HepG2 (cell line): ENCODE measurements around the gene ZNF764. TPM values are rescaled to one million over a fixed set of nuclear protein-coding genes. Genes with fewer than 3 reads are reported as not detected.

Experiments used
- CC2D1A ChIP-seq: sonication (generic); formaldehyde crosslinking; IDR thresholded peaks from 2 replicates; pipeline ENCODE4 v1.8.1; 2023; ENCODE audit warnings: mild to moderate bottlenecking, missing genetic modification reagents
- GZF1 ChIP-seq: sonication (generic); formaldehyde crosslinking; IDR thresholded peaks from 2 replicates; pipeline ENCODE4 v1.5.1; 2020; ENCODE audit warnings: mild to moderate bottlenecking, missing genetic modification reagents
- HMG20A ChIP-seq: IDR thresholded peaks from 2 replicates; pipeline ENCODE4 v1.6.1; 2016; ENCODE audit warnings: borderline replicate concordance
- MIER3 ChIP-seq: IDR thresholded peaks from 2 replicates; pipeline ENCODE4 v1.6.1; 2016; ENCODE audit warnings: missing compliant biosample characterization, borderline replicate concordance
- MTA3 ChIP-seq: sonication (generic); formaldehyde crosslinking; IDR thresholded peaks from 2 replicates; pipeline ENCODE4 v1.4.0; 2020; ENCODE audit warnings: missing genetic modification reagents
- NFIB ChIP-seq: sonication (generic); formaldehyde crosslinking; IDR thresholded peaks from 2 replicates; pipeline ENCODE4 v1.9.0; 2021; ENCODE audit warnings: missing genetic modification reagents, mild to moderate bottlenecking, borderline replicate concordance
- RNF2 ChIP-seq: fragments of 450-650 bp; conservative IDR thresholded peaks from 2 replicates; pipeline ENCODE4 v1.6.1; 2016; ENCODE audit warnings: low read depth
- SALL2 ChIP-seq: sonication (generic); formaldehyde crosslinking; IDR thresholded peaks from 2 replicates; pipeline ENCODE4 v1.8.1; 2023; ENCODE audit warnings: mild to moderate bottlenecking, missing genetic modification reagents, inconsistent platforms
- SP140L ChIP-seq: sonication (generic); formaldehyde crosslinking; IDR thresholded peaks from 2 replicates; pipeline ENCODE4 v1.4.0; 2020; ENCODE audit warnings: missing genetic modification reagents, borderline replicate concordance
- SP2 ChIP-seq: sonication (generic); formaldehyde crosslinking; IDR thresholded peaks from 2 replicates; pipeline ENCODE4 v1.5.1; 2020; ENCODE audit warnings: mild to moderate bottlenecking, missing genetic modification reagents
- ZFX ChIP-seq: sonication (generic); formaldehyde crosslinking; IDR thresholded peaks from 2 replicates; pipeline ENCODE4 v1.4.0; 2020; ENCODE audit warnings: mild to moderate bottlenecking, low read depth, missing genetic modification reagents, moderate library complexity
- ZFYVE20 ChIP-seq: sonication (generic); formaldehyde crosslinking; IDR thresholded peaks from 2 replicates; pipeline ENCODE4 v1.8.0; 2023; ENCODE audit warnings: low read depth, mild to moderate bottlenecking, moderate library complexity, missing genetic modification reagents, borderline replicate concordance
- ZNF256 ChIP-seq: sonication (generic); formaldehyde crosslinking; conservative IDR thresholded peaks from 2 replicates; pipeline ENCODE4 v1.4.0; 2020; ENCODE audit warnings: missing genetic modification reagents
- ZNF460 ChIP-seq: sonication (generic); formaldehyde crosslinking; IDR thresholded peaks from 2 replicates; pipeline ENCODE4 v1.5.1; 2020; ENCODE audit warnings: missing genetic modification reagents, mild to moderate bottlenecking, borderline replicate concordance
- ZNF672 ChIP-seq: sonication (generic); formaldehyde crosslinking; IDR thresholded peaks from 2 replicates; pipeline ENCODE4 v1.8.1; 2022; ENCODE audit warnings: missing genetic modification reagents
- ZNF766 ChIP-seq: sonication (generic); formaldehyde crosslinking; IDR thresholded peaks from 2 replicates; pipeline ENCODE4 v1.5.0; 2020; ENCODE audit warnings: missing genetic modification reagents, borderline replicate concordance
- ZNF841 ChIP-seq: sonication (generic); formaldehyde crosslinking; IDR thresholded peaks from 2 replicates; pipeline ENCODE4 v1.8.1; 2023; ENCODE audit warnings: missing genetic modification reagents, borderline replicate concordance
- polyA plus RNA-seq, 8 experiments: library from polyadenylated mRNA; depleted of rRNA in 3 of 8; stranded (reverse) in 7 of 8; unstranded in 1 of 8; fragments of >200 nt; fragmentation: Illumina TruSeq in 4 of 8; extraction: Trizol in 4 of 8; gene quantifications; 2 replicates each; pipeline versions ENCODE4 v1.2.1 to v1.2.3, GENCODE V29; 2011 to 2016; ENCODE audit warnings: low read depth in 4 of 8, missing spikeins in 1 of 8, mixed read lengths in 1 of 8; ENCODE audit not compliant: insufficient read depth in 1 of 8
- total RNA-seq, 5 experiments: library from RNA; depleted of rRNA; stranded (reverse); fragments of >200 nt; fragmentation: Illumina TruSeq; extraction: Trizol; gene quantifications; 2 replicates each; pipeline ENCODE4 v1.2.3, GENCODE V29; 2016; ENCODE audit warnings: low read depth in 1 of 5
- TF ChIP-seq, protein P1 (sequence below): IDR thresholded peaks from 2 replicates; pipeline ENCODE4 v1.6.1; 2016; ENCODE audit warnings: missing compliant biosample characterization, missing genetic modification reagents, borderline replicate concordance
- TF ChIP-seq, protein P2 (sequence below): sonication (generic); formaldehyde crosslinking; IDR thresholded peaks from 2 replicates; pipeline ENCODE4 v1.4.0; 2020; ENCODE audit warnings: mild to moderate bottlenecking, missing genetic modification reagents
- TF ChIP-seq, protein P3 (sequence below): sonication (generic); formaldehyde crosslinking; conservative IDR thresholded peaks from 2 replicates; pipeline ENCODE4 v1.4.0; 2020; ENCODE audit warnings: missing genetic modification reagents
- TF ChIP-seq, protein P4 (sequence below): sonication (generic); formaldehyde crosslinking; IDR thresholded peaks from 2 replicates; pipeline ENCODE4 v1.4.0; 2020; ENCODE audit warnings: missing genetic modification reagents, borderline replicate concordance

ZNF764 gene
- total and polyA plus RNA-seq, 2 of the 13 experiments (the other 11 are each of a cell fraction or from before 2014, with no cell fraction given): 4.1 to 9.1 TPM

DNA sequence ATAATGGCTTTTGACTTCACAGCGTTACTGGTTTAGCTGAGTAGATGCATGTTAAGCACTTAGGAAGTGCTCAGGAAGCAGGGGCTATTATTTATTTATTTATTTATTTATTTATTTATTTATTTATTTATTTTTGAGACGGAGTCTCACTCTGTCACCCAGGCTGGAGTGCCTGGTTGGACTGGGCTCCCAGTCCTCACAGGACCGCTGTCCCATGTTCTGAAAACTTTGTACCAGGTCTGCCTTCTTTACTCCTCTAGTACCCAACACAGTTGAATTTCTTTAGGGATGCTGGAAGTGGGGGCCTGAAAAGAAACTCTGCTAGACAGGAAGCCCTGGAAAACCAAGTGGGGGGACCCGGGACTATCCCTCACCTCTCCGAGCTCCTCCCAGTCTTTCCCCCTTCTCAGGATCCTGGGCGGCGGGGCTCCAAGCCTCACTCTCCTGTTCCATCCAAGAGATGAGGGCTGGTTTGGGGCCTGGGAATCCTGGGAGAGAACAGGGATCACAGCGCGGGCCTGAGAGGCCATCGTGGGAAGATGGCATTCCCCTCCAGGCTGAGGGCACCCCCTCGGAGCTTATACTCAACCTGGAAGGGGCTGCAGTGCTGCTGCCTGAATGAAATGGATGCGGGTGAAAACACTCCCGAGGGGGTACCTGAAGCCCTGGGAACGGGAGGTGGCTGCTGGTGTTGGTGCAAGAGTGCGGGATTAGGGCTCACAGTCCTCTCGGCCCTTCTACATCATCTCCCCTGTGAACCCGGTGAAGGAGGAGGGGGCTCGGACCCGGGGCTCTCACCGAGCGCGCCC, 12.7 kb upstream of the ZNF764 start (continued):
- TF ChIP-seq, protein P1, sequence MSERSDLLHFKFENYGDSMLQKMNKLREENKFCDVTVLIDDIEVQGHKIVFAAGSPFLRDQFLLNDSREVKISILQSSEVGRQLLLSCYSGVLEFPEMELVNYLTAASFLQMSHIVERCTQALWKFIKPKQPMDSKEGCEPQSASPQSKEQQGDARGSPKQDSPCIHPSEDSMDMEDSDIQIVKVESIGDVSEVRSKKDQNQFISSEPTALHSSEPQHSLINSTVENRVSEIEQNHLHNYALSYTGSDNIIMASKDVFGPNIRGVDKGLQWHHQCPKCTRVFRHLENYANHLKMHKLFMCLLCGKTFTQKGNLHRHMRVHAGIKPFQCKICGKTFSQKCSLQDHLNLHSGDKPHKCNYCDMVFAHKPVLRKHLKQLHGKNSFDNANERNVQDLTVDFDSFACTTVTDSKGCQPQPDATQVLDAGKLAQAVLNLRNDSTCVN (CRISPR knock-in tag): peak; percentile 32; the same call in 1 of the 2 replicates
- no peak; the same call in 1 of the 2 replicates for TF ChIP-seq MIER3
- no peak for TF ChIP-seq NFIB (CRISPR knock-in tag)
- no peak for TF ChIP-seq MTA3 (CRISPR knock-in tag)
- TF ChIP-seq ZFX (CRISPR knock-in tag): no peak; the same call in 1 of the 2 replicates
- TF ChIP-seq, protein P2, sequence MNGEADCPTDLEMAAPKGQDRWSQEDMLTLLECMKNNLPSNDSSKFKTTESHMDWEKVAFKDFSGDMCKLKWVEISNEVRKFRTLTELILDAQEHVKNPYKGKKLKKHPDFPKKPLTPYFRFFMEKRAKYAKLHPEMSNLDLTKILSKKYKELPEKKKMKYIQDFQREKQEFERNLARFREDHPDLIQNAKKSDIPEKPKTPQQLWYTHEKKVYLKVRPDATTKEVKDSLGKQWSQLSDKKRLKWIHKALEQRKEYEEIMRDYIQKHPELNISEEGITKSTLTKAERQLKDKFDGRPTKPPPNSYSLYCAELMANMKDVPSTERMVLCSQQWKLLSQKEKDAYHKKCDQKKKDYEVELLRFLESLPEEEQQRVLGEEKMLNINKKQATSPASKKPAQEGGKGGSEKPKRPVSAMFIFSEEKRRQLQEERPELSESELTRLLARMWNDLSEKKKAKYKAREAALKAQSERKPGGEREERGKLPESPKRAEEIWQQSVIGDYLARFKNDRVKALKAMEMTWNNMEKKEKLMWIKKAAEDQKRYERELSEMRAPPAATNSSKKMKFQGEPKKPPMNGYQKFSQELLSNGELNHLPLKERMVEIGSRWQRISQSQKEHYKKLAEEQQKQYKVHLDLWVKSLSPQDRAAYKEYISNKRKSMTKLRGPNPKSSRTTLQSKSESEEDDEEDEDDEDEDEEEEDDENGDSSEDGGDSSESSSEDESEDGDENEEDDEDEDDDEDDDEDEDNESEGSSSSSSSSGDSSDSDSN: no peak; the same call in 1 of the 2 replicates
- TF ChIP-seq SP2 (CRISPR knock-in tag): no peak
- no peak for TF ChIP-seq ZNF460
- no peak for TF ChIP-seq GZF1
- no peak for TF ChIP-seq HMG20A (CRISPR knock-in tag)
- no peak for TF ChIP-seq ZFYVE20 (CRISPR knock-in tag)
- no peak for TF ChIP-seq RNF2
- TF ChIP-seq ZNF766 (CRISPR knock-in tag): no peak
- 0 out of 2 replicates have a peak, but pooled peaks have one; percentile 69 for TF ChIP-seq CC2D1A (CRISPR knock-in tag)
- TF ChIP-seq ZNF841 (CRISPR knock-in tag): no peak
- TF ChIP-seq ZNF256: no peak
- no peak for TF ChIP-seq SP140L
- TF ChIP-seq SALL2: no peak
- TF ChIP-seq, protein P3, sequence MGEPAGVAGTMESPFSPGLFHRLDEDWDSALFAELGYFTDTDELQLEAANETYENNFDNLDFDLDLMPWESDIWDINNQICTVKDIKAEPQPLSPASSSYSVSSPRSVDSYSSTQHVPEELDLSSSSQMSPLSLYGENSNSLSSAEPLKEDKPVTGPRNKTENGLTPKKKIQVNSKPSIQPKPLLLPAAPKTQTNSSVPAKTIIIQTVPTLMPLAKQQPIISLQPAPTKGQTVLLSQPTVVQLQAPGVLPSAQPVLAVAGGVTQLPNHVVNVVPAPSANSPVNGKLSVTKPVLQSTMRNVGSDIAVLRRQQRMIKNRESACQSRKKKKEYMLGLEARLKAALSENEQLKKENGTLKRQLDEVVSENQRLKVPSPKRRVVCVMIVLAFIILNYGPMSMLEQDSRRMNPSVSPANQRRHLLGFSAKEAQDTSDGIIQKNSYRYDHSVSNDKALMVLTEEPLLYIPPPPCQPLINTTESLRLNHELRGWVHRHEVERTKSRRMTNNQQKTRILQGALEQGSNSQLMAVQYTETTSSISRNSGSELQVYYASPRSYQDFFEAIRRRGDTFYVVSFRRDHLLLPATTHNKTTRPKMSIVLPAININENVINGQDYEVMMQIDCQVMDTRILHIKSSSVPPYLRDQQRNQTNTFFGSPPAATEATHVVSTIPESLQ: no peak
- no peak for TF ChIP-seq ZNF672 (CRISPR knock-in tag)
- TF ChIP-seq, protein P4, sequence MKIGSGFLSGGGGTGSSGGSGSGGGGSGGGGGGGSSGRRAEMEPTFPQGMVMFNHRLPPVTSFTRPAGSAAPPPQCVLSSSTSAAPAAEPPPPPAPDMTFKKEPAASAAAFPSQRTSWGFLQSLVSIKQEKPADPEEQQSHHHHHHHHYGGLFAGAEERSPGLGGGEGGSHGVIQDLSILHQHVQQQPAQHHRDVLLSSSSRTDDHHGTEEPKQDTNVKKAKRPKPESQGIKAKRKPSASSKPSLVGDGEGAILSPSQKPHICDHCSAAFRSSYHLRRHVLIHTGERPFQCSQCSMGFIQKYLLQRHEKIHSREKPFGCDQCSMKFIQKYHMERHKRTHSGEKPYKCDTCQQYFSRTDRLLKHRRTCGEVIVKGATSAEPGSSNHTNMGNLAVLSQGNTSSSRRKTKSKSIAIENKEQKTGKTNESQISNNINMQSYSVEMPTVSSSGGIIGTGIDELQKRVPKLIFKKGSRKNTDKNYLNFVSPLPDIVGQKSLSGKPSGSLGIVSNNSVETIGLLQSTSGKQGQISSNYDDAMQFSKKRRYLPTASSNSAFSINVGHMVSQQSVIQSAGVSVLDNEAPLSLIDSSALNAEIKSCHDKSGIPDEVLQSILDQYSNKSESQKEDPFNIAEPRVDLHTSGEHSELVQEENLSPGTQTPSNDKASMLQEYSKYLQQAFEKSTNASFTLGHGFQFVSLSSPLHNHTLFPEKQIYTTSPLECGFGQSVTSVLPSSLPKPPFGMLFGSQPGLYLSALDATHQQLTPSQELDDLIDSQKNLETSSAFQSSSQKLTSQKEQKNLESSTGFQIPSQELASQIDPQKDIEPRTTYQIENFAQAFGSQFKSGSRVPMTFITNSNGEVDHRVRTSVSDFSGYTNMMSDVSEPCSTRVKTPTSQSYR (CRISPR knock-in tag): no peak
